ENCODE results near the gene PBRM1. TPM values are rescaled to one million over a fixed set of nuclear protein-coding genes. Genes with fewer than 3 reads are reported as not detected.
A peak's percentile ranks its signal among the peaks of the same experiment; 100 is the strongest.

The PBRM1 gene
- total and polyA plus RNA-seq, 2 experiments from 2014 or later = 42.6 to 60.3 TPM

GRCh38 chr3:52533623-52534280 is 152.0 kb downstream of the PBRM1 start, which contains the start of gene NT5DC2:
TSS of gene NT5DC2 (minus strand) at chr3:52533857. CDS start at chr3:52533737, 120 bp downstream.
- in situ Hi-C loops (cut with MboI) = no loop called here

GRCh38 chr3:52532838-52533622 is 152.7 kb downstream of the PBRM1 start:
- Histone ChIP-seq H3K4me2 (ENCODE audit: unreplicated experiment) (peak overlapping the region; percentile 88), H3K9me2 (ENCODE audit: insufficient read depth) (no peaks in the 10 kb centered on the region), H3K27ac (no peak overlapping the region), H3K9ac (peak overlapping the region; percentile 72), H3K4me1 (ENCODE audit: insufficient read depth) (peaks cover 34% of the 10 kb centered on the region), H3K36me3 (ENCODE audit: low read depth) (no peaks in the 10 kb centered on the region), H4K20me1 (ENCODE audit: insufficient read depth) (no peaks in the 10 kb centered on the region), H3K79me2 (ENCODE audit: insufficient read depth) (peaks cover 54% of the 10 kb centered on the region), H3K9me3 (ENCODE audit: low read depth) (no peaks in the 10 kb centered on the region), H3K4me3 (peak overlapping the region; percentile 81), H3K27me3 (replicated peaks; ENCODE audit: insufficient read depth) (no peaks in the 10 kb centered on the region), H3F3A (ENCODE audit: insufficient read depth) (peaks cover 21% of the 10 kb centered on the region), H2AFZ (peak overlapping the region; percentile 68)
- 4 to 5% methylated on average over 43 to 50 of the region's 78 CpGs for WGBS, 2 experiments (ENCODE audit: low coverage in 1 of 2, low lambda C conversion rate in 2 of 2, missing lambda C conversion rate in 2 of 2)
- peak; percentile 54 for DNase-seq
- in situ Hi-C loops (cut with MboI) = no loop called here
- TF ChIP-seq EZH2phosphoT487 (IDR thresholded peaks at IDR 0.05; ENCODE audit: insufficient read depth, low read depth) (no peak), EZH2 (IDR thresholded peaks at IDR 0.05; ENCODE audit: insufficient read depth, poor library complexity, severe bottlenecking) (no peak)

More at GRCh38 chr3:52533623-52534280, 152.0 kb downstream of the PBRM1 start, which contains the start of gene NT5DC2:
- Histone ChIP-seq H3K9ac (peak within 1 kb of the TSS; percentile 83), H3K9me3 (ENCODE audit: low read depth) (no peaks in the 10 kb centered on the region), H3K4me2 (ENCODE audit: unreplicated experiment) (peak within 1 kb of the TSS; percentile 88), H2AFZ (peak within 1 kb of the TSS; percentile 83), H3K79me2 (ENCODE audit: insufficient read depth) (peaks cover 61% of the 10 kb centered on the region), H3K4me3 (peak within 1 kb of the TSS; percentile 81), H4K20me1 (ENCODE audit: insufficient read depth) (no peaks in the 10 kb centered on the region), H3F3A (ENCODE audit: insufficient read depth) (peaks cover 21% of the 10 kb centered on the region), H3K4me1 (ENCODE audit: insufficient read depth) (peaks cover 41% of the 10 kb centered on the region), H3K36me3 (ENCODE audit: low read depth) (no peaks in the 10 kb centered on the region), H3K27me3 (replicated peaks; ENCODE audit: insufficient read depth) (no peaks in the 10 kb centered on the region), H3K9me2 (ENCODE audit: insufficient read depth) (no peaks in the 10 kb centered on the region), H3K27ac (peak within 1 kb of the TSS; percentile 54)
- WGBS, 2 experiments (ENCODE audit: low coverage in 1 of 2, low lambda C conversion rate in 2 of 2, missing lambda C conversion rate in 2 of 2) = 2 to 3% methylated on average over 15 to 31 of the region's 91 CpGs
- DNase-seq = peak; percentile 89
- TF ChIP-seq EZH2 (IDR thresholded peaks at IDR 0.05; ENCODE audit: insufficient read depth, poor library complexity, severe bottlenecking) = no peak
- TF ChIP-seq EZH2phosphoT487 (IDR thresholded peaks at IDR 0.05; ENCODE audit: insufficient read depth, low read depth) = no peak

GRCh38 chr3:52532517-52532837 is 153.2 kb downstream of the PBRM1 start:
- Histone ChIP-seq H3K27ac (no peak overlapping the region), H4K20me1 (ENCODE audit: insufficient read depth) (no peaks in the 10 kb centered on the region), H3K36me3 (ENCODE audit: low read depth) (no peaks in the 10 kb centered on the region), H3K9me3 (ENCODE audit: low read depth) (no peaks in the 10 kb centered on the region), H3K4me2 (ENCODE audit: unreplicated experiment) (peak overlapping the region; percentile 88), H3F3A (ENCODE audit: insufficient read depth) (peaks cover 16% of the 10 kb centered on the region), H3K27me3 (replicated peaks; ENCODE audit: insufficient read depth) (no peaks in the 10 kb centered on the region), H3K9ac (peak overlapping the region; percentile 72), H2AFZ (peak overlapping the region; percentile 68; the same call in 1 of the 2 replicates), H3K9me2 (ENCODE audit: insufficient read depth) (no peaks in the 10 kb centered on the region), H3K79me2 (ENCODE audit: insufficient read depth) (peaks cover 48% of the 10 kb centered on the region), H3K4me1 (ENCODE audit: insufficient read depth) (peaks cover 28% of the 10 kb centered on the region), H3K4me3 (peak overlapping the region; percentile 81)
- DNase-seq = peak; percentile 44
- TF ChIP-seq EZH2phosphoT487 (IDR thresholded peaks at IDR 0.05; ENCODE audit: insufficient read depth, low read depth) = no peak
- TF ChIP-seq EZH2 (IDR thresholded peaks at IDR 0.05; ENCODE audit: insufficient read depth, poor library complexity, severe bottlenecking) = no peak
- in situ Hi-C loops (cut with MboI) = no loop called here
- 65% methylated on average over 5 of the region's 5 CpGs for WGBS, 2 experiments (ENCODE audit: low coverage in 1 of 2, low lambda C conversion rate in 2 of 2, missing lambda C conversion rate in 2 of 2)

- H3K9me3 ChIP-seq (ENCODE audit: low read depth) = no peaks in the 10 kb centered on the region
- TF ChIP-seq EZH2 (IDR thresholded peaks at IDR 0.05; ENCODE audit: insufficient read depth, poor library complexity, severe bottlenecking) (no peak), EZH2phosphoT487 (IDR thresholded peaks at IDR 0.05; ENCODE audit: insufficient read depth, low read depth) (no peak)
- H3K9me2 ChIP-seq (ENCODE audit: insufficient read depth) = no peaks in the 10 kb centered on the region
- H4K20me1 ChIP-seq (ENCODE audit: insufficient read depth) = no peaks in the 10 kb centered on the region
- H2AFZ ChIP-seq = no peak overlapping the region
- peaks cover 27% of the 10 kb centered on the region for H3K4me1 ChIP-seq (ENCODE audit: insufficient read depth)
- in situ Hi-C loops (cut with MboI) = no loop called here
- peak overlapping the region; percentile 81 for H3K4me3 ChIP-seq
- H3K27ac ChIP-seq = no peak overlapping the region
- H3K9ac ChIP-seq = peak overlapping the region; percentile 72
- peaks cover 11% of the 10 kb centered on the region for H3F3A ChIP-seq (ENCODE audit: insufficient read depth)
- DNase-seq = no peak
- H3K36me3 ChIP-seq (ENCODE audit: low read depth) = no peaks in the 10 kb centered on the region
- peak overlapping the region; percentile 88 for H3K4me2 ChIP-seq (ENCODE audit: unreplicated experiment)
- H3K27me3 ChIP-seq (replicated peaks; ENCODE audit: insufficient read depth) = no peaks in the 10 kb centered on the region
- H3K79me2 ChIP-seq (ENCODE audit: insufficient read depth) = peaks cover 43% of the 10 kb centered on the region
- 96% methylated on average over 14 of the region's 14 CpGs for WGBS, 2 experiments (ENCODE audit: low coverage in 1 of 2, low lambda C conversion rate in 2 of 2, missing lambda C conversion rate in 2 of 2)
These were observed 153.7 kb downstream of the PBRM1 start for GRCh38 chr3:52531860-52532516.

Measured in GM23248 (cell line).